Activated CD8-positive, alpha-beta memory T cell treated with anti-CD3 and anti-CD28 coated beads for 36 hours (primary cell): ENCODE measurements around the gene HHATL. TPM values are rescaled to one million over a fixed set of nuclear protein-coding genes. Genes with fewer than 3 reads are reported as not detected.

Experiments
- CTCF ChIA-PET: fragments of 350-600 bp; sonication (Branson Sonifier 250); formaldehyde crosslinking; loops from one replicate; lab custom pipeline; 2021; ENCODE audit warnings: antibody characterized with exemption; lab: Charles Lee
- POLR2A ChIA-PET: fragments of 350-600 bp; sonication (Branson Sonifier 250); formaldehyde crosslinking; loops from one replicate; lab custom pipeline; 2021; ENCODE audit warnings: antibody characterized with exemption; lab: Charles Lee
- total RNA-seq, 2 experiments: library from RNA; stranded (reverse); gene quantifications; one replicate each; pipeline ENCODE4 v1.2.3, GENCODE V29; 2021

Gene HHATL
- total RNA-seq, 2 experiments from 2014 or later, result not detected

GRCh38 chr3:42651248-42652091, 51.1 kb downstream of the HHATL start:
- POLR2A ChIA-PET, result interaction anchor here (0.6 kb wide), 1 partner anchor 9 kb away, joined by 3 read pairs; no protein-coding TSS in a partner anchor
- CTCF ChIA-PET, result interaction anchor here (0.5 to 1.2 kb wide), 4 partner anchors 10 to 121 kb away, joined by 3 read pairs; no protein-coding TSS in a partner anchor

DNA sequence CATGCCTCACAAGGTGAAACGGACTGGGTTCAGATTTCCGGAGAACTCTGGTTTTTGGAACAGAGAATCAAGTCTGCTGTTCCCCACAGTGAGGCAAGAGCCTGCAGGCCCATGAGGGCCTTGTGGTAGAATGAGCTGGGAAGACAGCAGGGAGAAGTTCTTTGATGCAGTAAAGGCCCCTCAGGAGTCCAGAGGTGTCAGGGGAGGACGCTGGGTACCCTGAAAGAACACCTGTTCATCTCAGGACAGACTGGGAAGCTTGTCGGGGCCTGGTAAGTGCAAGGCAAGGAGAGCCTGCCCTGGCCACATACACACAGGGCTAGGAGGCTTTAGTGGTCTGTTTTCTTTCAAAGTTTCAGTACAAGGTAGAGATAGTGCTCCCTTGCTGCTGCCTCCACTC, 52.8 kb downstream of the HHATL start:
- ChIA-PET POLR2A (interaction anchor here (0.6 kb wide), 1 partner anchor 73 kb away, joined by 3 read pairs; no protein-coding TSS in a partner anchor), CTCF (interaction anchor here (1.2 kb wide), 1 partner anchor 52 kb away, joined by 3 read pairs; no protein-coding TSS in a partner anchor)

- ChIA-PET CTCF (no interaction called here), POLR2A (interaction anchor here (0.6 to 0.7 kb wide), 2 partner anchors 14 to 72 kb away, joined by 3 read pairs; no protein-coding TSS in a partner anchor)
These were observed 53.6 kb downstream of the HHATL start for GRCh38 chr3:42649006-42649405.

DNA sequence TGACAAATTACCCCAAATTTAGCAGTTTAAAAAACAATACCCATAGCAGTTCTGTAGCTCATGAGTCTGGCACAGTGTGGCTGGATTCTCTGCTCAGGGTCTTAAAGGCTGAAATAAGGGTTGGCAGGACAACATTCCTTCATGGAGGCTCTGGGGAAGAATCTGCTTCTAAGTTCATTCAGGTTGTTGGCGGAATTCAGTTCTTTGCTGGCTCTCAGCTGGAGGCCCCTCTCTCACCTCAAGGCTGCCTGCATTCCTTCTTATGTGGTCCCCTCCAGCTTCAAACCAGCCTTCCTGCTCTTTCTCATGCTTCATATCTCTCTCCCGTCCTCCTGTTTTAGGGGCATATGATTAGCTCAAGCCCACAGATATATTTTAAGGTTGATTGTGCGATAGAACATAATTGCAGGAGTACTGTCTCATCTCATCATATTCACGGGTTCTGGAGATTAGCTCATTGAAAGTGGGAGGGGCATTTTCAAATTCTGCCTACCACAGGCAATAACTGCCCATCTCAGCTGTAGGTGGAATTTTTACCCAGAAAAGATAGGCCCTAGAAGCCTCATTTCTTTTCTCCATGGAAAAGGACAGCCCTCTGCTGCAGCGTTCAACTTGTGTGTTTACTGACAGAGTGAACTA, 54.7 kb downstream of the HHATL start:
- CTCF ChIA-PET, result no interaction called here
- POLR2A ChIA-PET, result interaction anchor here (0.7 kb wide), 1 partner anchor 15 kb away, joined by 3 read pairs; no protein-coding TSS in a partner anchor

Other genes starting within 250 kb of the HHATL start
- gene VIPR1, start 200.2 kb downstream of the HHATL start, total RNA-seq, result 1 to 10 TPM; 2.8 to 3.3 TPM
- gene SEC22C, start 120.8 kb downstream of the HHATL start, total RNA-seq, result 10 to 100 TPM; 46.8 to 46.9 TPM
- 10 to 100 TPM; 86.8 to 92.1 TPM for gene SS18L2, start 111.9 kb downstream of the HHATL start, total RNA-seq
- 10 to 100 TPM; 46.8 to 51.4 TPM for gene NKTR, start 102.1 kb downstream of the HHATL start, total RNA-seq
- gene ZBTB47, start 49.1 kb downstream of the HHATL start, total RNA-seq, result 1 to 10 TPM; 1.1 to 1.2 TPM
- not detected for gene KLHL40, start 17.3 kb downstream of the HHATL start, total RNA-seq
- gene CCDC13, start 70.5 kb upstream of the HHATL start, total RNA-seq, result under 1 TPM; 0.42 to 0.52 TPM
- 10 to 100 TPM; 90.6 to 92.0 TPM for gene HIGD1A, start 101.7 kb upstream of the HHATL start, total RNA-seq
- 1 to 10 TPM; 1.3 to 1.4 TPM for gene ACKR2, start 106.6 kb upstream of the HHATL start, total RNA-seq
- not detected for gene CYP8B1, start 173.1 kb upstream of the HHATL start, total RNA-seq
- gene ZNF662, start 203.3 kb upstream of the HHATL start, total RNA-seq, result under 1 TPM; 0.86 to 0.91 TPM